Effector memory CD4-positive, alpha-beta T cell (primary cell): ENCODE measurements around the gene GOLGA8B.
A peak's percentile ranks its signal among the peaks of the same experiment; 100 is the strongest.
"Not testable (repeated sequence)": the region's sequence is repeated elsewhere in the genome, so short reads cannot be mapped to it uniquely, and the experiment has no call there.

Source experiments
- DNase-seq, 3 donors: peaks; one replicate each; pipeline ENCODE4 v3.0.0-alpha.2; 2020
- H3K27ac ChIP-seq: 2 replicates; pipeline ENCODE4 v1.7.0; 2013; ENCODE audit warnings: mild to moderate bottlenecking, low read length, moderate library complexity; ENCODE audit not compliant: insufficient read depth, poor library complexity, severe bottlenecking
- H3K27me3 ChIP-seq: replicated peaks from 2 replicates; pipeline ENCODE4 v1.7.0; 2013; ENCODE audit warnings: mild to moderate bottlenecking, low read length; ENCODE audit not compliant: insufficient read depth, control insufficient read depth, poor library complexity, severe bottlenecking
- H3K36me3 ChIP-seq: 2 replicates; pipeline ENCODE4 v1.7.0; 2013; ENCODE audit warnings: mild to moderate bottlenecking, low read length, moderate library complexity; ENCODE audit not compliant: control insufficient read depth, insufficient read depth
- H3K4me1 ChIP-seq: 2 replicates; pipeline ENCODE4 v1.7.0; 2013; ENCODE audit warnings: low read length, mild to moderate bottlenecking; ENCODE audit not compliant: control insufficient read depth, insufficient read depth, poor library complexity, severe bottlenecking
- H3K4me3 ChIP-seq: 2 replicates; pipeline ENCODE4 v1.7.0; 2013; ENCODE audit warnings: low read length, low read depth, mild to moderate bottlenecking; ENCODE audit not compliant: insufficient read depth, poor library complexity, severe bottlenecking
- H3K9me3 ChIP-seq: 2 replicates; pipeline ENCODE4 v1.7.0; 2013; ENCODE audit warnings: mild to moderate bottlenecking, low read length, moderate library complexity; ENCODE audit not compliant: control insufficient read depth
- total RNA-seq, 3 donors: gene quantifications; one replicate each; lab custom pipeline; 2026; lab: John Stamatoyannopoulos, UW

The GOLGA8B gene
- 136 to 260 (median 245) reads per million in 3 donors for total RNA-seq

- H3K27ac ChIP-seq, result peak within 1 kb of the TSS; percentile 72
- peak; percentile 69 to 78 (median 75) for DNase-seq
- peak within 1 kb of the TSS; percentile 84 for H3K4me3 ChIP-seq
- H3K27me3 ChIP-seq, result no peaks in the 10 kb centered on the region
- no peaks in the 10 kb centered on the region for H3K9me3 ChIP-seq
- no peaks in the 10 kb centered on the region for H3K36me3 ChIP-seq
- H3K4me1 ChIP-seq, result peaks cover 17% of the 10 kb centered on the region
Measured at GRCh38 chr15:34583399-34584329, at the start of gene GOLGA8B. GOLGA8B (minus strand) TSS chr15:34583651; CDS start chr15:34535912, 47,739 bp downstream.

DNA sequence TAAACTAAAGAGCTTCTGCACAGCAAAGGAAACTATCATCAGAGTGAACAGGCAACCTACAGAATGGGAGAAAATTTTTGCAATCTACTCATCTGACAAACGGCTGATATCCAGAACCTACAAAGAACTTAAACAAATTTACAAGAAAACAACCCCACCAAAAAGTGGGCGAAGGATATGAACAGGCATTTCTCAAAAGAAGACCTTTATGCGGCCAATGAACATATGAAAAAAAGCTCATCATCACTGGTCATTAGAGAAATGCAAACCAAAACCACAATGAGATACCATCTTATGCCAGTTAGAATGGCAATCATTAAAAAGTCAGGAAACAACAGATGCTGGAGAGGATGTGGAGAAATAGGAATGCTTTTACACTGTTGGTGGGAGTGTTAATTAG, 49.7 kb upstream of the GOLGA8B start:
- H3K27me3 ChIP-seq, H3K36me3 ChIP-seq, H3K4me1 ChIP-seq, H3K4me3 ChIP-seq, H3K27ac ChIP-seq, DNase-seq, H3K9me3 ChIP-seq: not testable (repeated sequence)

DNA sequence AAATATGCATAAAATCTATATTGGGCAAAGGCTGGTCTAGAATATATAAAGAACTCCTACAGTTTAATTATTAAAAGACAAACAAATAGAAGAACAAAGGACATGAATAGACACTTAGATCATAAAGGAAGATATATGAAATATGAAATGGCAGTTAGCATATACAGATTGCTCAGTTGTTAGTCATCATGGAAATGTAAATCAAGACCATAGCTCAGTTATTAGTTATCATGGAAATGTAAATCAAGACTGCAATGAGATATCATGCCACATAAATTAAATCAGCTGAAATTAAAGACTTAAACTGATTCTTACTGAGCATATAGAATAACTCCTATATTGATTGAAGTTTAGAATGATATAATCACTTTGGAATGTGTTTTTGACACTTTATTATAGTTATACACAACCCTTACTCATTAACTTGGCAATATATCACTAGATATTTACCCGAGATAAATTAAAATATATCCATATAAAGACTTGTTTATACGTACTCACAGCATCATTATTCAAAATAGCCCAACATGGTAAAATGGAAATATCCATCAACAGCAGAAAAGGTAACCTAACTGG, 45.2 kb upstream of the GOLGA8B start:
- Histone ChIP-seq H3K9me3 (no peaks in the 10 kb centered on the region), H3K36me3 (no peaks in the 10 kb centered on the region), H3K4me3 (no peak overlapping the region), H3K27me3 (no peaks in the 10 kb centered on the region), H3K4me1 (no peaks in the 10 kb centered on the region), H3K27ac (no peak overlapping the region)
- no peak for DNase-seq

DNA sequence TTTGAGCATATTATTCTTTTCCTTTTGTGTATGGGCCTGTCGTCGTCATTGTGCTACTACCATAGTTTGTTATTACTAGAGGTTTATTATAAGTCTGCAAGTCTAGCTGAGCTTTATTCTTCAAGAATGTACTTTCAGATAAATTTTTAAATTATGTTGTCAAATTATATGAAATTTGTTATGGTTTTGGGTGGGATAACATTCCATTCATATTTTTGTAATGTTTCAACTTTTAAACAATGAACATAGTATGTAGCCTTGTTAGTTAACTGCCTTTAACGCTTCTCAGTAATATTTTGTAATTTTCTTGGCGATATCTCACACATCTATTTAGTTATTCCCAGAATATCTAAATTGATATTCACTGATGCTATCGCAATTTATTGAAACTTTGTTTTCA, 41.6 kb upstream of the GOLGA8B start:
- no peak overlapping the region for H3K27ac ChIP-seq
- peaks cover 13% of the 10 kb centered on the region for H3K27me3 ChIP-seq
- DNase-seq, result no peak
- no peaks in the 10 kb centered on the region for H3K4me1 ChIP-seq
- no peaks in the 10 kb centered on the region for H3K36me3 ChIP-seq
- no peak overlapping the region for H3K4me3 ChIP-seq
- no peaks in the 10 kb centered on the region for H3K9me3 ChIP-seq

GRCh38 chr15:34621675-34622074, 38.2 kb upstream of the GOLGA8B start:
- H3K36me3 ChIP-seq, result no peaks in the 10 kb centered on the region
- H3K27ac ChIP-seq, result no peak overlapping the region
- H3K27me3 ChIP-seq, result peaks cover 13% of the 10 kb centered on the region
- no peak for DNase-seq
- H3K4me3 ChIP-seq, result no peak overlapping the region
- no peaks in the 10 kb centered on the region for H3K9me3 ChIP-seq
- no peaks in the 10 kb centered on the region for H3K4me1 ChIP-seq

DNA sequence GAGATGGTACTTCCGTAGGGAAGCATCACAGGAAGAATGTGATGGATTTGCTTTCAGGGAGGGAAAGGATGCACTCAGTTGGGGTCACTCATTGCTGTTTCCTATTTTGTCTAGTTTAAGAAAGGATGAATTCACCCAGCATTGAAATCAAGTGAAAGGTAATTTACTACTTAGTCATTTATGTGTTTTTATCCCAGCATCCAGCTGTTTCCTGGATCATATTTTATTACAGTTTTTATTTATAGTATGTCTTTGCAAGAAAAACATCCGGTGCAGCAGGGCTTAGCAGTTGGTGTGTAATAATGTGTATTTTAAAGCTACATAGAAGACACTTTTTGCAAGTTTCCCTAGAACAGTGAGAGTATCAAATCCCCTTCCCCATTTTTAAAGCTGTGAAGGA, 37.4 kb upstream of the GOLGA8B start:
- Histone ChIP-seq H3K4me1 (no peaks in the 10 kb centered on the region), H3K4me3 (no peak overlapping the region), H3K9me3 (no peaks in the 10 kb centered on the region), H3K36me3 (no peaks in the 10 kb centered on the region), H3K27me3 (peaks cover 13% of the 10 kb centered on the region), H3K27ac (no peak overlapping the region)
- no peak for DNase-seq

DNA sequence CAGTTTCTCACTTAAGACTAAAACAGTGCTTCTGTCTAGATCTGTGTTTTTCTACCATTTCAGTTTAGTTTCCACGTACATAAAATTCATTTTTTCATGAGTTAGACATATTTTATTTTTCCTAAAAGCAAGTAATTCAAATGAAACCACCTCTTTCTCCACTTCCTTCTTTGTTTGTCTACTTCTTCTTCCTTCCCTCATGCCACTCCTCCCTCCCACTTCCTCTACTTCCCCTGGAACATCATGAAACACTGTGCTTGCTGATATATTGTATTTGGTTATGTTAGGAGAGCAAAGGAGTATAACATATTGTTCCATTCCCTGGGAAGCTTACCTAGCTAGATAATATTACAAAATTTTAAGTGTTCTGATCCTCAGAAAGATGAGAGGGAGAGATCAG, 36.7 kb upstream of the GOLGA8B start:
- Histone ChIP-seq H3K9me3 (no peaks in the 10 kb centered on the region), H3K27ac (no peak overlapping the region)
- DNase-seq, result no peak

GRCh38 chr15:34619151-34619550, 35.7 kb upstream of the GOLGA8B start:
- H3K4me1 ChIP-seq, result no peaks in the 10 kb centered on the region
- H3K4me3 ChIP-seq, result no peak overlapping the region
- H3K9me3 ChIP-seq, result no peaks in the 10 kb centered on the region
- peaks cover 13% of the 10 kb centered on the region for H3K27me3 ChIP-seq
- DNase-seq, result no peak
- no peaks in the 10 kb centered on the region for H3K36me3 ChIP-seq
- no peak overlapping the region for H3K27ac ChIP-seq

More for the DNA sequence above, 36.7 kb upstream of the GOLGA8B start:
- Histone ChIP-seq H3K27me3 (peaks cover 13% of the 10 kb centered on the region), H3K36me3 (no peaks in the 10 kb centered on the region), H3K4me1 (no peaks in the 10 kb centered on the region), H3K4me3 (no peak overlapping the region)

GRCh38 chr15:34618073-34618472, 34.6 kb upstream of the GOLGA8B start:
- no peaks in the 10 kb centered on the region for H3K36me3 ChIP-seq
- H3K27ac ChIP-seq, result no peak overlapping the region
- no peaks in the 10 kb centered on the region for H3K9me3 ChIP-seq
- DNase-seq, result no peak
- no peaks in the 10 kb centered on the region for H3K4me1 ChIP-seq
- peaks cover 13% of the 10 kb centered on the region for H3K27me3 ChIP-seq
- H3K4me3 ChIP-seq, result no peak overlapping the region

DNA sequence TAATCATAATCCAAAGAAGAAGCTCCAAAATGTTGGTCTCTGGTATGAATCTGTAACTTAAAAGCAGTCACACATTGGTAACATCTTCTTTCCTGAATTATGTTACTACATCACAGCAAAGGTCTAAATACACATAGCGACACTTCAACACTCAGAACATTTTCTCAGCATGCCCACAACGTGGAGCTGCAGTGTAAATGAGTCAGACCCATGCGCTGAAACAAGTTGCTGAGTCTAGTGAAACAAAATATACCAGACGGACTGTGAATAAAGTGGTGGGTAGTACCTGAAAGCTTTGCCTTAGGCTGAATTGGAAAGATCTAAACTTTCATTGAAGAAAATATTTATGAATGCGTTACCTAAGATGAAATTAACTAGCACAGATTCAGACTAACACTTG, 33.2 kb upstream of the GOLGA8B start:
- H3K36me3 ChIP-seq, result no peaks in the 10 kb centered on the region
- H3K27ac ChIP-seq, result no peak overlapping the region
- peaks cover 13% of the 10 kb centered on the region for H3K27me3 ChIP-seq
- H3K9me3 ChIP-seq, result no peaks in the 10 kb centered on the region
- no peak overlapping the region for H3K4me3 ChIP-seq
- DNase-seq, result no peak
- H3K4me1 ChIP-seq, result no peaks in the 10 kb centered on the region
